Mesothelial cell of epicardium (in vitro differentiated cells): ENCODE results near the gene EHBP1L1. TPM values are rescaled to one million over a fixed set of nuclear protein-coding genes. Genes with fewer than 3 reads are reported as not detected.

Source experiments
- DNase-seq, 2 experiments: peaks; one replicate each; pipeline ENCODE4 v3.0.0; 2021; ENCODE audit warnings: low spot score in 2 of 2; ENCODE audit not compliant: unreplicated experiment in 2 of 2
- H3K27ac Mint-ChIP-seq: 2 replicates; pipeline ENCODE4 v1.8.0; 2021; ENCODE audit warnings: mixed read lengths
- H3K27me3 Mint-ChIP-seq: 2 replicates; pipeline ENCODE4 v1.8.0; 2021; ENCODE audit warnings: low read depth, mixed read lengths
- H3K36me3 Mint-ChIP-seq: 2 replicates; pipeline ENCODE4 v1.8.0; 2021; ENCODE audit warnings: mixed read lengths
- H3K4me1 Mint-ChIP-seq: 2 replicates; pipeline ENCODE4 v1.8.0; 2021; ENCODE audit warnings: mixed read lengths
- H3K4me3 Mint-ChIP-seq: 2 replicates; pipeline ENCODE4 v1.8.0; 2021; ENCODE audit warnings: mild to moderate bottlenecking, moderate library complexity, mixed read lengths
- H3K9me3 Mint-ChIP-seq: 2 replicates; pipeline ENCODE4 v1.8.0; 2021; ENCODE audit warnings: mixed read lengths
- CTCF ChIP-seq: fragments of 200-600 bp; sonication (generic); IDR thresholded peaks from one replicate; pipeline ENCODE4 v1.5.0; 2021; ENCODE audit warnings: antibody characterized with exemption; ENCODE audit not compliant: unreplicated experiment
- total RNA-seq: library from RNA; stranded (reverse); gene quantifications from 3 replicates; pipeline ENCODE4 v1.2.1, GENCODE V29; 2021

Gene EHBP1L1
- total RNA-seq, 1 donor from 2014 or later = 35.2 TPM

- H3K27ac Mint-ChIP-seq = no peak overlapping the region
- H3K36me3 Mint-ChIP-seq = peaks cover 14% of the 10 kb centered on the region
- H3K9me3 Mint-ChIP-seq = no peaks in the 10 kb centered on the region
- H3K27me3 Mint-ChIP-seq = no peaks in the 10 kb centered on the region
- H3K4me1 Mint-ChIP-seq = peaks cover 10% of the 10 kb centered on the region
- no peak for DNase-seq
- no peak for TF ChIP-seq CTCF
- H3K4me3 Mint-ChIP-seq = no peak overlapping the region
Observed at GRCh38 chr11:65634109-65634436, 58.2 kb downstream of the EHBP1L1 start.

- Mint-ChIP-seq H3K27me3 (no peaks in the 10 kb centered on the region), H3K36me3 (peaks cover 12% of the 10 kb centered on the region), H3K9me3 (no peaks in the 10 kb centered on the region), H3K27ac (no peak overlapping the region), H3K4me3 (no peak overlapping the region), H3K4me1 (peaks cover 10% of the 10 kb centered on the region)
- no peak for TF ChIP-seq CTCF
- no peak for DNase-seq
Observed at GRCh38 chr11:65634440-65634839, 58.6 kb downstream of the EHBP1L1 start.

- no peak for DNase-seq
- Mint-ChIP-seq H3K27ac (no peak overlapping the region), H3K9me3 (no peaks in the 10 kb centered on the region), H3K27me3 (no peaks in the 10 kb centered on the region), H3K4me3 (no peak overlapping the region), H3K4me1 (peaks cover 10% of the 10 kb centered on the region), H3K36me3 (peaks cover 12% of the 10 kb centered on the region)
- no peak for TF ChIP-seq CTCF
Observed at GRCh38 chr11:65634905-65635731, 59.3 kb downstream of the EHBP1L1 start.

- no peak overlapping the region for H3K27ac Mint-ChIP-seq
- peak overlapping the region; percentile 33 for H3K4me3 Mint-ChIP-seq
- no peak for TF ChIP-seq CTCF
- peaks cover 12% of the 10 kb centered on the region for H3K36me3 Mint-ChIP-seq
- peaks cover 10% of the 10 kb centered on the region for H3K4me1 Mint-ChIP-seq
- H3K27me3 Mint-ChIP-seq = no peaks in the 10 kb centered on the region
- DNase-seq = no peak
- no peaks in the 10 kb centered on the region for H3K9me3 Mint-ChIP-seq
Observed at GRCh38 chr11:65636108-65637031, 60.5 kb downstream of the EHBP1L1 start.

- Mint-ChIP-seq H3K27me3 (peaks cover 2% of the 10 kb centered on the region), H3K4me1 (peaks cover 13% of the 10 kb centered on the region), H3K27ac (no peak overlapping the region), H3K9me3 (no peaks in the 10 kb centered on the region), H3K36me3 (peaks cover 9% of the 10 kb centered on the region), H3K4me3 (peak overlapping the region; percentile 33)
- no peak for DNase-seq
- no peak for TF ChIP-seq CTCF
Observed at GRCh38 chr11:65637032-65637557, 61.2 kb downstream of the EHBP1L1 start.
